ENCODE results near the gene ACADL.
"Not testable (repeated sequence)": the region's sequence is repeated elsewhere in the genome, so short reads cannot be mapped to it uniquely, and the experiment has no call there.

- TF ChIP-seq YY1 (IDR thresholded peaks at IDR 0.05; ENCODE audit: insufficient read depth, insufficient read length); ZNF274 (IDR thresholded peaks at IDR 0.05; ENCODE audit: low read depth, low read length); SUZ12 (IDR thresholded peaks at IDR 0.05; ENCODE audit: extremely low read depth, insufficient read depth, insufficient read length): not testable (repeated sequence)
Observed at GRCh38 chr2:210181033-210181605, 44.1 kb downstream of the ACADL start.

Measured in NT2/D1 (cell line).